SKM-1 (cell line): ENCODE results near the gene LRP2.
"Not testable (repeated sequence)": the region's sequence is repeated elsewhere in the genome, so short reads cannot be mapped to it uniquely, and the experiment has no call there.

Experiments used
- DNase-seq: peaks from one replicate; lab custom pipeline; 2025; ENCODE audit not compliant: unreplicated experiment; lab: John Stamatoyannopoulos, UW

LRP2 gene

GRCh38 chr2:169178804-169179390 is 183.4 kb downstream of the LRP2 start:
- DNase-seq = no peak

- no peak for DNase-seq
These were observed 184.0 kb downstream of the LRP2 start for GRCh38 chr2:169178364-169178763.

GRCh38 chr2:169175112-169175511 is 187.2 kb downstream of the LRP2 start:
- DNase-seq = no peak

- no peak for DNase-seq
These were observed 188.5 kb downstream of the LRP2 start for GRCh38 chr2:169173876-169174275.

GRCh38 chr2:169172914-169173313 is 189.4 kb downstream of the LRP2 start:
- no peak for DNase-seq

- DNase-seq = no peak
These were observed 190.1 kb downstream of the LRP2 start for GRCh38 chr2:169172151-169172735.

- no peak for DNase-seq
These were observed 196.5 kb downstream of the LRP2 start for GRCh38 chr2:169165791-169166190.

- no peak for DNase-seq
These were observed 198.0 kb downstream of the LRP2 start for GRCh38 chr2:169164311-169164710.

- DNase-seq = no peak
These were observed 199.7 kb downstream of the LRP2 start for GRCh38 chr2:169162613-169163012.

GRCh38 chr2:169160926-169161481 is 201.3 kb downstream of the LRP2 start:
- no peak for DNase-seq

- no peak for DNase-seq
These were observed 202.6 kb downstream of the LRP2 start for GRCh38 chr2:169159686-169160085.

GRCh38 chr2:169158874-169159273 is 203.5 kb downstream of the LRP2 start:
- no peak for DNase-seq

- no peak for DNase-seq
These were observed 216.1 kb downstream of the LRP2 start for GRCh38 chr2:169146220-169146619.

- DNase-seq = no peak
These were observed 218.3 kb downstream of the LRP2 start for GRCh38 chr2:169143998-169144397.

GRCh38 chr2:169141713-169142352 is 220.5 kb downstream of the LRP2 start:
- peak; percentile 32 for DNase-seq

GRCh38 chr2:169139993-169140767 is 222.2 kb downstream of the LRP2 start:
- no peak for DNase-seq

- no peak for DNase-seq
These were observed 223.2 kb downstream of the LRP2 start for GRCh38 chr2:169139145-169139544.

- DNase-seq = no peak
These were observed 224.4 kb downstream of the LRP2 start for GRCh38 chr2:169137924-169138323.

GRCh38 chr2:169136885-169137534 is 225.3 kb downstream of the LRP2 start:
- DNase-seq = no peak

- DNase-seq = not testable (repeated sequence)
These were observed 225.9 kb downstream of the LRP2 start for GRCh38 chr2:169136428-169136827.

GRCh38 chr2:169134272-169134671 is 228.1 kb downstream of the LRP2 start:
- not testable (repeated sequence) for DNase-seq
